Mesothelial cell of epicardium (in vitro differentiated cells): ENCODE data around the gene SRMS. TPM values are rescaled to one million over a fixed set of nuclear protein-coding genes. Genes with fewer than 3 reads are reported as not detected.

Experiments used
- DNase-seq, 2 experiments: peaks; one replicate each; pipeline ENCODE4 v3.0.0; 2021; ENCODE audit warnings: low spot score in 2 of 2; ENCODE audit not compliant: unreplicated experiment in 2 of 2
- H3K27ac Mint-ChIP-seq: 2 replicates; pipeline ENCODE4 v1.8.0; 2021; ENCODE audit warnings: mixed read lengths
- H3K27me3 Mint-ChIP-seq: 2 replicates; pipeline ENCODE4 v1.8.0; 2021; ENCODE audit warnings: low read depth, mixed read lengths
- H3K36me3 Mint-ChIP-seq: 2 replicates; pipeline ENCODE4 v1.8.0; 2021; ENCODE audit warnings: mixed read lengths
- H3K4me1 Mint-ChIP-seq: 2 replicates; pipeline ENCODE4 v1.8.0; 2021; ENCODE audit warnings: mixed read lengths
- H3K4me3 Mint-ChIP-seq: 2 replicates; pipeline ENCODE4 v1.8.0; 2021; ENCODE audit warnings: mild to moderate bottlenecking, moderate library complexity, mixed read lengths
- H3K9me3 Mint-ChIP-seq: 2 replicates; pipeline ENCODE4 v1.8.0; 2021; ENCODE audit warnings: mixed read lengths
- total RNA-seq: library from RNA; stranded (reverse); gene quantifications from 3 replicates; pipeline ENCODE4 v1.2.1, GENCODE V29; 2021
- TF ChIP-seq, protein P1 (sequence below): fragments of 200-600 bp; sonication (generic); IDR thresholded peaks from one replicate; pipeline ENCODE4 v1.5.0; 2021; ENCODE audit warnings: antibody characterized with exemption; ENCODE audit not compliant: unreplicated experiment

The SRMS gene
- total RNA-seq, 1 donor from 2014 or later: not detected

DNA sequence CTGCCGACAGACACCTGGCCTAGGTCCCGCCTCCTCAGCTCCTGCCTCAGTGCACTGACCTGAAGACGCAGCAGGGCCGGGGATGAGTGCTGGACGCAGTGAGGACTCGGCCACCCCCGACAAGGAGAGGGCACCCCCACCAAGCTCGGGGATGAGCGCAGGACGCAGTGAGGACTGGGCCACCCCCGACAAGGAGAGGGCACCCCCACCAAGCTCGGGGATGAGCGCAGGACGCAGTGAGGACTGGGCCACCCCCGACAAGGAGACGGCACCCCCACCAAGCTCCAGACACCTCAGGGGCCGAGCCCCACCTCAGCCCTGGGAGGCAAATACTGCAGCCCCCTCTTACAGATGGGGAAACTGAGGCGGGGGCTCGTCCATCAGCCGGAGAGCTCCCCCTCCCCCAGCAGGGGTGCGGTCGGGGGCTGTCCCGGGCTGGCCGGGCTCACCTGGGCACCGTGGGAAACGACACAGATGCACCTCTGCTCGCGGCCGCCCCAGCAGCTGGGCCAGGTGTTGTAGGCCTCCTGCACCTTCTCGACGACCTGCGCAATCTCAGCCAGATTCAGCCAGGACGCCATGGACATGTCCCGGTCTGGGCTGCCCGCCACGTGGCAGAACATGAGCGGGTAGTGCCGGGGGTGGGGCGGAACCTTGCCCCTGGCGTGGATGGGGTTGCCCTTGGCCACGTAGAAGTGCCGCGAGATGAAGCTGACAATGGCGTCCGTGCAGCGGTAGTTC, 19.0 kb upstream of the SRMS start:
- Mint-ChIP-seq H3K27ac (no peak overlapping the region), H3K4me1 (no peaks in the 10 kb centered on the region), H3K27me3 (no peaks in the 10 kb centered on the region), H3K9me3 (no peaks in the 10 kb centered on the region), H3K36me3 (no peaks in the 10 kb centered on the region), H3K4me3 (no peak overlapping the region)
- TF ChIP-seq, protein P1, sequence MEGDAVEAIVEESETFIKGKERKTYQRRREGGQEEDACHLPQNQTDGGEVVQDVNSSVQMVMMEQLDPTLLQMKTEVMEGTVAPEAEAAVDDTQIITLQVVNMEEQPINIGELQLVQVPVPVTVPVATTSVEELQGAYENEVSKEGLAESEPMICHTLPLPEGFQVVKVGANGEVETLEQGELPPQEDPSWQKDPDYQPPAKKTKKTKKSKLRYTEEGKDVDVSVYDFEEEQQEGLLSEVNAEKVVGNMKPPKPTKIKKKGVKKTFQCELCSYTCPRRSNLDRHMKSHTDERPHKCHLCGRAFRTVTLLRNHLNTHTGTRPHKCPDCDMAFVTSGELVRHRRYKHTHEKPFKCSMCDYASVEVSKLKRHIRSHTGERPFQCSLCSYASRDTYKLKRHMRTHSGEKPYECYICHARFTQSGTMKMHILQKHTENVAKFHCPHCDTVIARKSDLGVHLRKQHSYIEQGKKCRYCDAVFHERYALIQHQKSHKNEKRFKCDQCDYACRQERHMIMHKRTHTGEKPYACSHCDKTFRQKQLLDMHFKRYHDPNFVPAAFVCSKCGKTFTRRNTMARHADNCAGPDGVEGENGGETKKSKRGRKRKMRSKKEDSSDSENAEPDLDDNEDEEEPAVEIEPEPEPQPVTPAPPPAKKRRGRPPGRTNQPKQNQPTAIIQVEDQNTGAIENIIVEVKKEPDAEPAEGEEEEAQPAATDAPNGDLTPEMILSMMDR: no peak
- no peak for DNase-seq

DNA sequence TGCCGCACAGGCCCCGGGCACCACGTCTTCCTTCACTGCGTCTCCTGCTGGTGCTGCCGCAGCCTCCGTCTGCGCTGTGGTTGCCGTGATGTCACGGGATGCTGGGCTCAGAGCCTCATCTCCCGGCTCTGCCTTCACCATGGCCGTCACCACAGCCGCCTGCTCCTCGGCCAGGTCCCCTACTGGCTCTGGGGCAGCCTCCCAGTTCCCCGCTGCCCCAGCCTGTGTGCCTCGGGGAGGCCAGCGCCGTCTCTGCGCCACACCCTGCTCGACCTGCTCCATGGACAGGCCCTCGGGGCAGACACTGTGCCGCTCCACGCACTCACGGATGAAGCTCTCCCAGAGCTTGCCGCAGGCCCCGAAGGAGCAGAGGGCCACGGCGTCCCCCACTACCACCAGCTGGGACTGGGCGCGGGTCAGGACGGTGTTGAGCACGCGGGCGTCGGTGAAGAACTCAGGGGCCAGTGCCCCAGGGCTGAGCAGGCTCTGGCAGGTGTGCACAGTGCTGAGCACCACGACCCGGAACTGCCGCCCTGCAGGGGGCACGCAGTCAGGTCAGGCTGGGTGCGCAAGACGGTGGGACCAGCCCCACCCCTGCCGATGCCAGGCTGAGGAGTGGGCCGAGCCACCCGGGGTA, 18.3 kb upstream of the SRMS start:
- Mint-ChIP-seq H3K9me3 (no peaks in the 10 kb centered on the region), H3K27ac (no peak overlapping the region), H3K4me1 (no peaks in the 10 kb centered on the region), H3K4me3 (no peak overlapping the region), H3K36me3 (no peaks in the 10 kb centered on the region), H3K27me3 (no peaks in the 10 kb centered on the region)
- DNase-seq: no peak
- TF ChIP-seq, protein P1: no peak

DNA sequence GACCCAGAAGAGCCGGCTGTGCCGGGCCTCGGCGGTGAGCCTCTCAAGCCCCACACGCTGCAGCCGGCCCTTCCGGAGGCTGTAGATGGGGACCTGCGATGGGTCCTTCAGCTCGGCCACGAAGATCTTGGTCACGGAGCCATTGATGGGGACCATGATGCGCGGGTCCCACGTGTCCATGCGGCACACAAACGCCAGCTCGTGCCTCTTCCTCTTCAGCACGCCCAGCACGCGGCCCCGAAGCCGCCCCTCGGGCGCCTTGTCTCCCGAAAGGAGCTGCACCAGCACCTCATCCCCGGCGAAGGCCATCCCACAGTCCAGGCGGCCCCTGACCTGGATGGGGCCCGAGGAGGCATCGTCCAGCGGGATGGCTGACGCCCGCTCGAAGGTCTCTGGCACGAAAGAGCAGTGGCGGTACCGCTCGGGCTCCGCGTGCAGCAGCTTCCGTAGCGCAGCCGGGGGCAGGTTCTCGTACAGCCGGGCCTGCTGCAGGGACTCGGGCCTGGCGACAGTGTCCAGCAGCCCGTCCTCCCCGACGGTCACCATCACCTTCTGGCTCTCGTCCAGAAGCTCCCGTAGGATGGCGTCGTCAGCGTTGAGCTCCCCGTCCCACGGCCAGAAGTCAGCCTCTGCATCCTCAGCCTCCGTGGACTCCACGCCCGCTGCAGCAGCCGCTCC, 17.6 kb upstream of the SRMS start:
- peaks cover 4% of the 10 kb centered on the region for H3K36me3 Mint-ChIP-seq
- no peaks in the 10 kb centered on the region for H3K4me1 Mint-ChIP-seq
- H3K4me3 Mint-ChIP-seq: no peak overlapping the region
- no peaks in the 10 kb centered on the region for H3K9me3 Mint-ChIP-seq
- TF ChIP-seq, protein P1: no peak
- no peak for DNase-seq
- no peaks in the 10 kb centered on the region for H3K27me3 Mint-ChIP-seq
- no peak overlapping the region for H3K27ac Mint-ChIP-seq

DNA sequence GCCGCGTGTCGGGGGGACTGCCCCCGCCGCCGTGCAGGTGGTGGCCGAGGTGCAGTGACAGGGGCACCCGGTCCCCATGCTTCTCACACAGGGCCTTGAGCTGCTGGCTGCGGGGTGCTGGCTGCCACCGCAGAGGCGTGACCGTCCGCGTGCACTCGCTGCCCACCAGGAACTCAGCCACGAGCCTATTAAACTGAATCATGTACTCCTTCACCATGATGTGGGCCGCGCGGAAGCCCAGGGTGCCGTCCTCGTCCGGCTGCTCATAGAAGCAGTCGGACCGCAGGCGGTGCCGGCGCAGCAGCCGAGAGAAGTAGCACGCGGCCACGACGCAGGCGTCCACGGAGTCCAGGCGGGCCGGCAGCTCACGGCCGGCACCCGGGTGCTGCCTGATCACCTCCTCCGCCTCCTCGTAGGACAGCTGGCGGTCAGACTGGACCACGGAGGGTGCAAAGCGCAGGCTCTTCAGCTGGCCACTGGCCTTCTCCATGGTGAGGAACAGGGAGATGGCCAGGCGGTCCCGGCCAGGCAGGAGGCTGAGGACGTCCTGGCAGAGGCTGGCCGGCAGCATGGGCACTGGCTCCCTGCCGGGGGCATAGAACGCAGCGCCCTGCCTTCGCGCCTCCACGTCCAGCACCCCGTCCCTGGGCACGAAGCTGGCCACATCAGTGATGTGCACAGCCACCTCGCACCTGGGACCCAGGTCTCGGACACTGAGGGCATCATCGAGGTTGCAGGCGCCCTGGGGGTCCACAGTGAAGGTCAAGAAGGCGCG, 16.7 kb upstream of the SRMS start:
- no peak overlapping the region for H3K27ac Mint-ChIP-seq
- TF ChIP-seq, protein P1: no peak
- H3K27me3 Mint-ChIP-seq: no peaks in the 10 kb centered on the region
- H3K4me1 Mint-ChIP-seq: no peaks in the 10 kb centered on the region
- H3K9me3 Mint-ChIP-seq: no peaks in the 10 kb centered on the region
- peaks cover 4% of the 10 kb centered on the region for H3K36me3 Mint-ChIP-seq
- no peak for DNase-seq
- H3K4me3 Mint-ChIP-seq: no peak overlapping the region

DNA sequence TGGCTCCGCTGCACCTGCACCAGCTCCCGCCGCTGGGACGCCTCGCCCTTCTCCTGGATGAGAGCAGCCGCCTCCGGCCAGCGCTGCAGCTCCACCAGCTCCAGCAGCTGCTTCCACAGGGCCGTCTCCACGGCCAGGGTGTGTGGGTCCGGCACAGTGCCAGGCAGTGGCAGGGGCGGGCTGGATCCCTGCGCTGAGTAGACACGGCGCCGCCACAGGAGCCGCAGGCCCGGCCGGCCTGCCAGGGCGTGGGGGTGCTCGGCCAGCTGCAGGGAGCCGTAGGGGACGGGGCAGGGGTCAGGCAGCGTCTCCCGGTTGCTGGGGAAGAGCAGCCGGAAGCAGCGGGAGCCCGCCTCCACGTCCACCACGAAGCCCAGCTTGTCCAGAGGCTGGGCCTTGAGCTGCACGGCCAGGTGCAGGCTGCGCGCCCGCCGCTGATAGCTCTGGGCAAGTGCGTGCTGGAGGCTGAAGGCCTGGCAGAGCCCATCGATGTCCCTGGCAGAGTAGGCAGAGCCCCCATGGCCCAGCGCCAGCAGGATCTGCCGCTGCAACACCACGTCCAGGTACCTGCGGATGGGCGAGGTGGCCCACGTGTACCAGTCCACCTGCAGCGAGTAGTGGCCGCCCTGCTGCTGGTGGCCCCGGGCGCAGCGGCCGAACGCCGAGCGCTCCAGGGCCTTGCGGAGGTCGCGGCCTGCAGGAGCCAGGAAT, 15.8 kb upstream of the SRMS start:
- Mint-ChIP-seq H3K27ac (no peak overlapping the region), H3K9me3 (no peaks in the 10 kb centered on the region), H3K27me3 (no peaks in the 10 kb centered on the region), H3K36me3 (peaks cover 6% of the 10 kb centered on the region), H3K4me1 (no peaks in the 10 kb centered on the region), H3K4me3 (no peak overlapping the region)
- TF ChIP-seq, protein P1: no peak
- no peak for DNase-seq
